ENCODE measurements around the gene COPS8. TPM values are rescaled to one million over a fixed set of nuclear protein-coding genes. Genes with fewer than 3 reads are reported as not detected.

The COPS8 gene
- total RNA-seq, 1 experiment from 2014 or later = 32.6 TPM

DNA sequence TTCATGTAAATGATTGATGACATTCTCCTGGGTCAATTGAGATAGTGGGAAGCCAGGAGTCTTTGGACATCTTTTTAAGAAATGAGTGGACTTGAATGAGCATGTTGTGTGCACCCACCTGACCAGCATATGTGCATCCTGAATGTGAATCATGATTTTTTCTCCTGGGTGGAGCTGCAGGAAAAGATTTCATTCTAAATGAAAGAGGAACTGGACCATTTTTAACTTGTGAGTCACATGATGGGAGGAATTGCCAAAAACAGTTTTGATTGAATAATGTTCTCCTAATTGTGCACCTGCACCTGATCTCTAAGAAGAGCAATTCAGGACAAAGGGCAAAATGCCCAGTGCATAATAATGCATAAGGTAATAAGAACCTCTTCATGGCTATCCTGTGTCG lies 32.3 kb downstream of the COPS8 start:
- TF ChIP-seq, protein P1, sequence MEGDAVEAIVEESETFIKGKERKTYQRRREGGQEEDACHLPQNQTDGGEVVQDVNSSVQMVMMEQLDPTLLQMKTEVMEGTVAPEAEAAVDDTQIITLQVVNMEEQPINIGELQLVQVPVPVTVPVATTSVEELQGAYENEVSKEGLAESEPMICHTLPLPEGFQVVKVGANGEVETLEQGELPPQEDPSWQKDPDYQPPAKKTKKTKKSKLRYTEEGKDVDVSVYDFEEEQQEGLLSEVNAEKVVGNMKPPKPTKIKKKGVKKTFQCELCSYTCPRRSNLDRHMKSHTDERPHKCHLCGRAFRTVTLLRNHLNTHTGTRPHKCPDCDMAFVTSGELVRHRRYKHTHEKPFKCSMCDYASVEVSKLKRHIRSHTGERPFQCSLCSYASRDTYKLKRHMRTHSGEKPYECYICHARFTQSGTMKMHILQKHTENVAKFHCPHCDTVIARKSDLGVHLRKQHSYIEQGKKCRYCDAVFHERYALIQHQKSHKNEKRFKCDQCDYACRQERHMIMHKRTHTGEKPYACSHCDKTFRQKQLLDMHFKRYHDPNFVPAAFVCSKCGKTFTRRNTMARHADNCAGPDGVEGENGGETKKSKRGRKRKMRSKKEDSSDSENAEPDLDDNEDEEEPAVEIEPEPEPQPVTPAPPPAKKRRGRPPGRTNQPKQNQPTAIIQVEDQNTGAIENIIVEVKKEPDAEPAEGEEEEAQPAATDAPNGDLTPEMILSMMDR (IDR thresholded peaks at IDR 0.05; ENCODE audit: insufficient read depth in 1 of 2, low read depth in 1 of 2, low read length in 1 of 2, severe bottlenecking in 1 of 2, unreplicated experiment in 1 of 2) = no peak
- peaks cover 5% of the 10 kb centered on the region for H3K4me1 Mint-ChIP-seq (ENCODE audit: low read depth, unreplicated experiment)
- H3K9me3 Mint-ChIP-seq (ENCODE audit: unreplicated experiment) = no peaks in the 10 kb centered on the region
- no peak for DNase-seq
- ChIA-PET POLR2A (no interaction called here), CTCF (no interaction called here)
- no peaks in the 10 kb centered on the region for H3K27me3 Mint-ChIP-seq (ENCODE audit: insufficient read depth, unreplicated experiment)
- no peaks in the 10 kb centered on the region for H3K4me1 ChIP-seq
- H3K36me3 Mint-ChIP-seq (ENCODE audit: insufficient read depth, unreplicated experiment) = no peaks in the 10 kb centered on the region
- no peak overlapping the region for H3K4me3 Mint-ChIP-seq (ENCODE audit: unreplicated experiment)
- no peak overlapping the region for H3K27ac Mint-ChIP-seq (ENCODE audit: unreplicated experiment)
- H3K27me3 ChIP-seq (replicated peaks; ENCODE audit: control insufficient read depth, insufficient read depth, low read length) = no peaks in the 10 kb centered on the region; the same call in 1 of the 2 replicates
- H3K36me3 ChIP-seq (ENCODE audit: control insufficient read depth, insufficient read depth, low read length) = no peaks in the 10 kb centered on the region
- intact Hi-C loops (cut with micrococcal nuclease; ENCODE audit: unreplicated experiment) = no loop called here
- no peak overlapping the region for H3K4me3 ChIP-seq (ENCODE audit: low read depth, low read length)
- no peaks in the 10 kb centered on the region for H3K9me3 ChIP-seq
- no TSS peak for BruUV-seq (replicated peaks)

DNA sequence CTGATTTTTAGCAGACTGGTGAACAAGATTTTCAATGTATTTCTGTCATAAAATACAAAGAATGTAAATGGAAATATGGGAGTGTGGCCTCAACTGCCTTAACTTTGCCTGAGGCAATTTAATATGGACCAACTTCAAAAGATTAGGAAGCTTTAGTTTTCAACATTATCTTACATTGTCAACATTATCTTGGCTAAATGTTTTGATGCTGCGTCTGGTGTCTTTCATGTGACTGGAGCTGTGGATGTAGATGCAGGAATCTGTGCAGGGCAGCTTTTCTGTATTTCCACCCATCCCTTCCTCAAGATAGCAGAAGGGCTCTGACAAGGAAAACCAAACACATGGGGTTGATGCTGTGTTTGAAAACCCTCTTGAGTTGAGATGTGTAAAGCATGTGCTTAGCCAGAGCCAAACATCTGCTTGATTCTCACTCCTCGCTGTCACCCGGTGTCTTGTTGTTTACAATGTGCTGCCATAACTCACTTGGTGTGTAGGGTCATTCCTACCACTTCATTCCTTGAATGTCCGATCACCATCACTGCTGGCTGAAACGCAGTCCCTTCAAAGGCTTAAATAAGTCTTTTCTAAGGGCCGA lies 33.0 kb downstream of the COPS8 start:
- TF ChIP-seq, protein P1 (IDR thresholded peaks at IDR 0.05; ENCODE audit: insufficient read depth in 1 of 2, low read depth in 1 of 2, low read length in 1 of 2, severe bottlenecking in 1 of 2, unreplicated experiment in 1 of 2) = no peak
- Histone ChIP-seq H3K27me3 (replicated peaks; ENCODE audit: control insufficient read depth, insufficient read depth, low read length) (no peaks in the 10 kb centered on the region; the same call in 1 of the 2 replicates), H3K4me3 (ENCODE audit: low read depth, low read length) (no peak overlapping the region), H3K4me1 (no peaks in the 10 kb centered on the region), H3K36me3 (ENCODE audit: control insufficient read depth, insufficient read depth, low read length) (no peaks in the 10 kb centered on the region), H3K9me3 (no peaks in the 10 kb centered on the region)
- DNase-seq = no peak
- Mint-ChIP-seq H3K27me3 (ENCODE audit: insufficient read depth, unreplicated experiment) (no peaks in the 10 kb centered on the region), H3K4me3 (ENCODE audit: unreplicated experiment) (no peak overlapping the region), H3K36me3 (ENCODE audit: insufficient read depth, unreplicated experiment) (no peaks in the 10 kb centered on the region), H3K9me3 (ENCODE audit: unreplicated experiment) (no peaks in the 10 kb centered on the region), H3K27ac (ENCODE audit: unreplicated experiment) (no peak overlapping the region), H3K4me1 (ENCODE audit: low read depth, unreplicated experiment) (peaks cover 5% of the 10 kb centered on the region)
- intact Hi-C loops (cut with micrococcal nuclease; ENCODE audit: unreplicated experiment) = no loop called here
- POLR2A ChIA-PET = no interaction called here
- no TSS peak for BruUV-seq (replicated peaks)
- CTCF ChIA-PET = no interaction called here

DNA sequence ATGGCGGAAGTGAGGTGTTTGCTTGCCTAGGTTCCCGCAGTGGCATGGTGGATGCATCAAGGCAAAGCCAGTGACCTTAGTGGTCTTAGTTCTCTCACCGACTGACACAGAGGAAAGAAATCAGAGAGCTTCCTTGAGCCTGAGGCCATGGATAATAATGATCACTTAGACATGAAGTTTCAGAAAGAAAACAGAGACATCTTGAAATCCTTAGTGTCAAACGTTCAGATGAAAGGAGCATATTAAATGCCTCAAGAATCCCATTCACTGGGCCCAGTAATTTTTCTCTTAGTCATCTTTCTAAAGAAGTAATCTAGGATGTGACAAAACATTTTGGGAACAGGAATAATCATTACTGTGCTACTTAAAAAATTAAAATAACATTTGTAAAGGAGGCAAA lies 35.2 kb downstream of the COPS8 start:
- no peaks in the 10 kb centered on the region for H3K4me1 ChIP-seq
- H3K27me3 ChIP-seq (replicated peaks; ENCODE audit: control insufficient read depth, insufficient read depth, low read length) = no peaks in the 10 kb centered on the region; the same call in 1 of the 2 replicates
- no peaks in the 10 kb centered on the region for H3K9me3 Mint-ChIP-seq (ENCODE audit: unreplicated experiment)
- TF ChIP-seq, protein P1 (IDR thresholded peaks at IDR 0.05; ENCODE audit: insufficient read depth in 1 of 2, low read depth in 1 of 2, low read length in 1 of 2, severe bottlenecking in 1 of 2, unreplicated experiment in 1 of 2) = no peak
- intact Hi-C loops (cut with micrococcal nuclease; ENCODE audit: unreplicated experiment) = no loop called here
- no peak for DNase-seq
- no peak overlapping the region for H3K27ac Mint-ChIP-seq (ENCODE audit: unreplicated experiment)
- ChIA-PET CTCF (no interaction called here), POLR2A (no interaction called here)
- BruUV-seq (replicated peaks) = no TSS peak
- H3K4me1 Mint-ChIP-seq (ENCODE audit: low read depth, unreplicated experiment) = peaks cover 5% of the 10 kb centered on the region
- no peaks in the 10 kb centered on the region for H3K9me3 ChIP-seq
- H3K36me3 Mint-ChIP-seq (ENCODE audit: insufficient read depth, unreplicated experiment) = no peaks in the 10 kb centered on the region
- H3K27me3 Mint-ChIP-seq (ENCODE audit: insufficient read depth, unreplicated experiment) = no peaks in the 10 kb centered on the region
- H3K36me3 ChIP-seq (ENCODE audit: control insufficient read depth, insufficient read depth, low read length) = no peaks in the 10 kb centered on the region
- H3K4me3 ChIP-seq (ENCODE audit: low read depth, low read length) = no peak overlapping the region
- no peak overlapping the region for H3K4me3 Mint-ChIP-seq (ENCODE audit: unreplicated experiment)

All from Caco-2 (cell line).